Dermis lymphatic vessel endothelial cell (primary cell): ENCODE data around the gene LPAR4. TPM values are rescaled to one million over a fixed set of nuclear protein-coding genes. Genes with fewer than 3 reads are reported as not detected.

Experiments
- total RNA-seq: library from RNA; depleted of rRNA; stranded (reverse); fragments of >200 nt; gene quantifications from 2 replicates; pipeline ENCODE4 v1.2.1, GENCODE V29; 2014

The LPAR4 gene, protein sequence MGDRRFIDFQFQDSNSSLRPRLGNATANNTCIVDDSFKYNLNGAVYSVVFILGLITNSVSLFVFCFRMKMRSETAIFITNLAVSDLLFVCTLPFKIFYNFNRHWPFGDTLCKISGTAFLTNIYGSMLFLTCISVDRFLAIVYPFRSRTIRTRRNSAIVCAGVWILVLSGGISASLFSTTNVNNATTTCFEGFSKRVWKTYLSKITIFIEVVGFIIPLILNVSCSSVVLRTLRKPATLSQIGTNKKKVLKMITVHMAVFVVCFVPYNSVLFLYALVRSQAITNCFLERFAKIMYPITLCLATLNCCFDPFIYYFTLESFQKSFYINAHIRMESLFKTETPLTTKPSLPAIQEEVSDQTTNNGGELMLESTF
- total RNA-seq = under 0.01 TPM in 1 of 2 replicates, not detected in the other

DNA sequence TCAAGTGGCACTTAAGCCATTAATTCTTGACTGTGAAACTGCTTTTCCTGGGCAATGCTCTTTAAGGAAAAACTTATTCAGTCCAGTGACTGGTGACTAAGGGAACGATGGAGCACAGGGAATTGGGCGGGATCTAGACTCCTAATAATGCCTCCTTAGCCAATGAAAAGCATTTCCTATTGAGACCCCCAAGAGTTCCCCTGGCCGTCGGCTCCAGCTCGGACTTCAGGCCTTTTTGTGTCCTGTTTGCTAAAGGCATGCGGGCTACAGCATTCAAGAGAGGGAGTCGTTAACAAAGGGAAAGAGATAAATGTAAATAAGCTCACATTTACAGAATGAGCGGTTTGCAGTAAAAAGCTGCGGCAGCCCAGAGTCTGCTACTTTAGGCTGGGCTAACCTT, at the start of gene LPAR4:
TSS of gene LPAR4 (plus strand) at position 232 of the 400 bp plus-strand sequence. CDS start 7,150 bp downstream, outside the sequence.

Other genes with a start within 250 kb of the LPAR4 start
- gene RTL3, start 88.4 kb upstream of the LPAR4 start, total RNA-seq = not detected in 2 replicates
- gene P2RY10, start 197.7 kb downstream of the LPAR4 start, total RNA-seq = not detected in 2 replicates